HG03025 (cell line): ENCODE measurements around the gene LONP2.
"Not testable (repeated sequence)": the region's sequence is repeated elsewhere in the genome, so short reads cannot be mapped to it uniquely, and the experiment has no call there.

Experiments used
- ATAC-seq: cut with Tn5 transposase; IDR thresholded peaks from one replicate; pipeline ENCODE4 v1.9.1; 2021; ENCODE audit warnings: mild to moderate bottlenecking, moderate library complexity; ENCODE audit not compliant: unreplicated experiment, low FRiP score

Gene LONP2

GRCh38 chr16:48287239-48287638 is 43.1 kb downstream of the LONP2 start:
- ATAC-seq: no peak

GRCh38 chr16:48291303-48291702 is 47.2 kb downstream of the LONP2 start:
- no peak for ATAC-seq

- ATAC-seq: no peak
These were observed 47.7 kb downstream of the LONP2 start for GRCh38 chr16:48291754-48292153.

- no peak for ATAC-seq
These were observed 48.4 kb downstream of the LONP2 start for GRCh38 chr16:48292452-48292851.

GRCh38 chr16:48294724-48295123 is 50.6 kb downstream of the LONP2 start:
- no peak for ATAC-seq

GRCh38 chr16:48295488-48296281 is 51.6 kb downstream of the LONP2 start:
- no peak for ATAC-seq

- ATAC-seq: no peak
These were observed 55.4 kb downstream of the LONP2 start for GRCh38 chr16:48299471-48299870.

GRCh38 chr16:48300391-48300856 is 56.3 kb downstream of the LONP2 start:
- no peak for ATAC-seq

GRCh38 chr16:48308535-48308934 is 64.4 kb downstream of the LONP2 start:
- no peak for ATAC-seq

GRCh38 chr16:48310908-48311641 is 67.0 kb downstream of the LONP2 start:
- ATAC-seq: no peak

GRCh38 chr16:48313905-48314304 is 69.8 kb downstream of the LONP2 start:
- ATAC-seq: not testable (repeated sequence)

- no peak for ATAC-seq
These were observed 72.9 kb downstream of the LONP2 start for GRCh38 chr16:48317026-48317425.

GRCh38 chr16:48317614-48318315 is 73.7 kb downstream of the LONP2 start:
- no peak for ATAC-seq

- no peak for ATAC-seq
These were observed 74.5 kb downstream of the LONP2 start for GRCh38 chr16:48318630-48319029.

- ATAC-seq: no peak
These were observed 77.4 kb downstream of the LONP2 start for GRCh38 chr16:48321317-48322036.

- ATAC-seq: no peak
These were observed 80.0 kb downstream of the LONP2 start for GRCh38 chr16:48323783-48324775.

GRCh38 chr16:48326915-48327314 is 82.8 kb downstream of the LONP2 start:
- ATAC-seq: no peak

- ATAC-seq: no peak
These were observed 85.0 kb downstream of the LONP2 start for GRCh38 chr16:48329138-48329537.

- ATAC-seq: no peak
These were observed 86.2 kb downstream of the LONP2 start for GRCh38 chr16:48330189-48330840.
